GM19099 (cell line): ENCODE data around the gene CNGA4.

Experiments used
- POLR2A ChIP-seq: IDR thresholded peaks from 3 replicates; pipeline ENCODE4 v1.6.1; 2011; ENCODE audit warnings: low read depth; ENCODE audit not compliant: insufficient read length; ENCODE audit errors: extremely low read depth

CNGA4 gene

GRCh38 chr11:6285019-6285418 is 46.1 kb downstream of the CNGA4 start:
- TF ChIP-seq POLR2A, result no peak
